ENCODE measurements around the gene HABP4. TPM values are rescaled to one million over a fixed set of nuclear protein-coding genes. Genes with fewer than 3 reads are reported as not detected.

HABP4 gene
- total RNA-seq, 2 donors from 2014 or later = 2.8 to 4.4 TPM

DNA sequence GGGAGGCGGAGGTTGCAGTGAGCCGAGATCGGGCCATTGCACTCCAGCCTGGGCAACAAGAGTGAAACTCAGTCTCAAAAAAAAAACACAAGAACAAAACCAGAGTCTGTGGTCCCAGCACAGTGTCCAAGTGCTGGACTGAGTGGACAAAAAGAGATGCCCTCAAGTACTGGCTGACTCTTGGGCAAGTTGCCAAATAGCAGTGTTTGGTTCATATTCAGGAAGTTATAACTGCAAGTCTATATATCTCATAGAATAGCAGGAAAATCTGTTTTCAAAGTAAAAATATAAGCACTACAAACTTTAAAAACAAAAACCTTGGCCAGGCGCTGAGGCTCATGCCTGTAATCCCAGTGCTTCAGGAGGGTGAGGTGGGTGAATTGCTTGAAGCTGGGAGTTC is 7.3 kb downstream of the HABP4 start:
- Histone ChIP-seq H3K4me3 (no peak overlapping the region), H3K27ac (no peak overlapping the region), H3K36me3 (no peaks in the 10 kb centered on the region), H3K9me3 (no peaks in the 10 kb centered on the region), H3K9ac (ENCODE audit: low read depth in 2 of 2, low read length in 2 of 2) (no peak overlapping the region), H3K27me3 (no peaks in the 10 kb centered on the region), H3K4me1 (no peaks in the 10 kb centered on the region)
- DNase-seq = no peak
- TF ChIP-seq, protein P1, sequence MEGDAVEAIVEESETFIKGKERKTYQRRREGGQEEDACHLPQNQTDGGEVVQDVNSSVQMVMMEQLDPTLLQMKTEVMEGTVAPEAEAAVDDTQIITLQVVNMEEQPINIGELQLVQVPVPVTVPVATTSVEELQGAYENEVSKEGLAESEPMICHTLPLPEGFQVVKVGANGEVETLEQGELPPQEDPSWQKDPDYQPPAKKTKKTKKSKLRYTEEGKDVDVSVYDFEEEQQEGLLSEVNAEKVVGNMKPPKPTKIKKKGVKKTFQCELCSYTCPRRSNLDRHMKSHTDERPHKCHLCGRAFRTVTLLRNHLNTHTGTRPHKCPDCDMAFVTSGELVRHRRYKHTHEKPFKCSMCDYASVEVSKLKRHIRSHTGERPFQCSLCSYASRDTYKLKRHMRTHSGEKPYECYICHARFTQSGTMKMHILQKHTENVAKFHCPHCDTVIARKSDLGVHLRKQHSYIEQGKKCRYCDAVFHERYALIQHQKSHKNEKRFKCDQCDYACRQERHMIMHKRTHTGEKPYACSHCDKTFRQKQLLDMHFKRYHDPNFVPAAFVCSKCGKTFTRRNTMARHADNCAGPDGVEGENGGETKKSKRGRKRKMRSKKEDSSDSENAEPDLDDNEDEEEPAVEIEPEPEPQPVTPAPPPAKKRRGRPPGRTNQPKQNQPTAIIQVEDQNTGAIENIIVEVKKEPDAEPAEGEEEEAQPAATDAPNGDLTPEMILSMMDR (IDR thresholded peaks at IDR 0.05) = no peak
- intact Hi-C loops (cut with DNase I) = no loop called here

DNA sequence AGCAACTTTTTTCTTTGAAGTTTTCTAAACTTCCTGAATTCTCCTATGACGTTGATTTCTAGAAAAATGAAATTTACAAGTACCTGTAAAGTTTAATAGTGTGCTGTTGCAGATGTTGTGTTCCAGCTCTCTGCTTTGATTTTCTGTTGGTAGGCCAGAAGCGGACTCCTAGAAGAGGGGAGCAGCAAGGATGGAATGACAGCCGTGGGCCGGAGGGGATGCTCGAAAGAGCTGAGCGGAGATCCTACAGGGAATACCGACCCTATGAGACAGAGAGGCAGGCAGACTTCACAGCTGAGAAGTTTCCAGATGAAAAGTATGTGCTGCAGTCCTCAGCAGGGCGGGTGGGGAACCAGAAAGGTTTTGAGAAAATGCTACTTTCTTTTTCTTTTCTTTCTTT is 8.3 kb downstream of the HABP4 start:
- intact Hi-C loops (cut with DNase I) = no loop called here
- Histone ChIP-seq H3K27ac (no peak overlapping the region), H3K9me3 (no peaks in the 10 kb centered on the region), H3K4me3 (no peak overlapping the region), H3K36me3 (no peaks in the 10 kb centered on the region), H3K4me1 (no peaks in the 10 kb centered on the region), H3K27me3 (no peaks in the 10 kb centered on the region), H3K9ac (ENCODE audit: low read depth in 2 of 2, low read length in 2 of 2) (no peak overlapping the region)
- TF ChIP-seq, protein P1 (IDR thresholded peaks at IDR 0.05) = no peak
- no peak for DNase-seq

DNA sequence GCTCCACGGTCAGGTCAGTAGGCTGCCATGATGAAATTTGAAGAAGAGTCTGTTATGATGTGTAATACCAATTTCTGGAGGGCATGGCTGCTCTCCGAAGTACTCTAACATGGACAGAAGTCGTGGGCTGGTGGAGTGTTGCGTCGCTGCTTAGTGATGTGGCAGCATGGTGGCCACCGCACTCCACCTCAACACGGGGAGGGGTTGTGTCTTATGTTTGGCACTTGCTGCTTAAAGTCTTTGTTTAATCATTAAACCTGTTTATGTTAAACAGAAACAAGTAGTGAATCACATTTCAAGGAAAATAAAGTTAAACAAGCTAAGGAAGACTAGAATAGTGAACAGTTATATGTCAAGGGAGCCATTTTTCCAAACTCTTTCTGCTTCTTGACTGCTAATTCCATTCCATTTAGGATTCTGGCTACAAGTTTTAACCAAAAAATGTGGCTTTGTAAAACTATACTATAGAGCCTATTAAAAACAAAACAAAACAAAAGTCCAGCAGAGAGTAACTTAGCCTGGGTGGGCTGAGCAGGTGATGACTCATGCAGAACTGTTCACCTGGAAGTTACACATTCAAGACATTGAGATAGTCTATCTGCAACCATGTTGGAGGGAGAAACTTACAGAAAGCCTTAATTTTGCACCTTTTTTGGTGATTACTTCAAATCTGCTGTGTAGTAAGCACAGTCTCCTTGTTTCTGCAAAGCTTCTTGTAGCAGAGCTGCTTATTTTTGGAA is 9.5 kb downstream of the HABP4 start:
- TF ChIP-seq, protein P1 (IDR thresholded peaks at IDR 0.05) = no peak
- no peaks in the 10 kb centered on the region for H3K9me3 ChIP-seq
- no peak for DNase-seq
- no peaks in the 10 kb centered on the region for H3K27me3 ChIP-seq
- no peaks in the 10 kb centered on the region for H3K4me1 ChIP-seq
- H3K9ac ChIP-seq (ENCODE audit: low read depth in 2 of 2, low read length in 2 of 2) = no peak overlapping the region
- intact Hi-C loops (cut with DNase I) = no loop called here
- no peak overlapping the region for H3K4me3 ChIP-seq
- H3K36me3 ChIP-seq = no peaks in the 10 kb centered on the region
- H3K27ac ChIP-seq = no peak overlapping the region

DNA sequence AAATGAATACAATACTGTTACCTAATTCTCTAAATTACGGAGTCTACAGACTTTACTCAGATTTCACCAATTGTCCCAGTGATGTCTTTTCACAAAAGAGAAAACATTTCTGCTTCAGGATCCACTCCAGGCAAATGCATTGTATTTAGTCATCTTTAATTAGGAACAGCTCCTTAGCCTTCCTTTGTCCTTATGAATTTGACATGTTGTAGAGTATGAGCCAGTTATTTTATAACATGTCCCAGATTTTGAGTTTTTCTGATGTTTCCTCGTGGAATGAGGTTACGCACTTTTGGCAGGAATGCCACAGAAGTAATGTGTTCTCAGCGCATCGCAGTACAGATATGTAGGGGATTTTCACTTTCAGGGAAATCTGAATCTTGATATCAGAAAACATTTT is 10.5 kb downstream of the HABP4 start:
- no peak for DNase-seq
- no peak overlapping the region for H3K9ac ChIP-seq (ENCODE audit: low read depth in 2 of 2, low read length in 2 of 2)
- no peaks in the 10 kb centered on the region for H3K9me3 ChIP-seq
- no peaks in the 10 kb centered on the region for H3K36me3 ChIP-seq
- no peak overlapping the region for H3K27ac ChIP-seq
- no peaks in the 10 kb centered on the region for H3K27me3 ChIP-seq
- intact Hi-C loops (cut with DNase I) = no loop called here
- no peak overlapping the region for H3K4me3 ChIP-seq
- H3K4me1 ChIP-seq = no peaks in the 10 kb centered on the region
- TF ChIP-seq, protein P1 (IDR thresholded peaks at IDR 0.05) = no peak

DNA sequence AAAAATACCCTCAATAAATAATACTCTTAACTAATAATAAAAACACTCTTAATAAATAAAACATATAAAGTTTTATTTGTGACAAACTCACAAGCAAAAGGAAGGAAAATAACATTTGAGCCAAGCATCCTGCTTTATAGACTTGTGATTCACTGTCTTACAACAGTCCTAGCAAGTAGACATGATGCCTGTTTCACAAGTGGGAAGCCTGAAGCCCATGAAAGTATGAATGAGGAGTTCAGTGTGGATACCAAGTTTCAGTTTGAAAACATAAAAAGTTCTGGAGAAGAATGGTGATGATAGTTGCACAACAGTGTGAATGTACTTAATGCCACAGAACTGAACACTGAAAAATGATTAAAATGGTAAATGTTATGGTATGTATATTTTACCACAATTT is 10.9 kb downstream of the HABP4 start:
- no peak for DNase-seq
- H3K27me3 ChIP-seq = no peaks in the 10 kb centered on the region
- intact Hi-C loops (cut with DNase I) = no loop called here
- TF ChIP-seq, protein P1 (IDR thresholded peaks at IDR 0.05) = no peak
- no peak overlapping the region for H3K9ac ChIP-seq (ENCODE audit: low read depth in 2 of 2, low read length in 2 of 2)
- H3K27ac ChIP-seq = no peak overlapping the region
- no peaks in the 10 kb centered on the region for H3K36me3 ChIP-seq
- no peaks in the 10 kb centered on the region for H3K4me1 ChIP-seq
- H3K9me3 ChIP-seq = no peaks in the 10 kb centered on the region
- H3K4me3 ChIP-seq = no peak overlapping the region

All from colonic mucosa (tissue), 4 donors.